Gastroesophageal sphincter (tissue), 4 donors: ENCODE data around the gene SERPINF2. TPM values are rescaled to one million over a fixed set of nuclear protein-coding genes. Genes with fewer than 3 reads are reported as not detected.

ENCODE experiments used
- ATAC-seq: fragments of 150-250 bp; one replicate; pipeline ENCODE4 v1.9.1; 2016; ENCODE audit warnings: mild to moderate bottlenecking, moderate library complexity
- H3K27ac ChIP-seq, 4 donors: fragments of 200-600 bp; sonication (generic) in 3 of 4; 1 replicate in 3 of 4; 2 replicates in 1 of 4; pipeline ENCODE4 v1.5.1; 2016 to 2019
- H3K27me3 ChIP-seq: fragments of 200-600 bp; sonication (generic); one replicate; pipeline ENCODE4 v1.5.1; 2019
- H3K36me3 ChIP-seq, 2 donors: fragments of 200-600 bp; sonication (generic); one replicate each; pipeline ENCODE4 v1.5.1; 2019; ENCODE audit warnings: control low read depth in 1 of 2
- H3K4me1 ChIP-seq, 3 donors: fragments of 200-600 bp; sonication (generic); 1 replicate in 2 of 3; 2 replicates in 1 of 3; pipeline ENCODE4 v1.5.1; 2016 to 2019; ENCODE audit warnings: control low read depth in 2 of 3
- H3K4me3 ChIP-seq, 2 donors: fragments of 200-600 bp; sonication (generic); one replicate each; pipeline ENCODE4 v1.5.1; 2019; ENCODE audit warnings: mild to moderate bottlenecking in 1 of 2, moderate library complexity in 1 of 2
- H3K9me3 ChIP-seq, 3 donors: fragments of 200-600 bp; sonication (generic); one replicate each; pipeline ENCODE4 v1.5.1; 2017 to 2019; ENCODE audit warnings: control low read depth in 2 of 3
- EP300 ChIP-seq: sonication (generic); formaldehyde crosslinking; IDR thresholded peaks from one replicate; pipeline ENCODE4 v1.6.1; 2017; ENCODE audit warnings: antibody characterized with exemption, mild to moderate bottlenecking
- POLR2A ChIP-seq, 2 donors: fragments of 450-650 bp; IDR thresholded peaks; one replicate each; pipeline ENCODE4 v1.6.1; 2017; ENCODE audit warnings: antibody characterized with exemption in 2 of 2, mild to moderate bottlenecking in 2 of 2, moderate library complexity in 1 of 2
- POLR2AphosphoS5 ChIP-seq: sonication (generic); formaldehyde crosslinking; IDR thresholded peaks from one replicate; pipeline ENCODE4 v1.6.1; 2017; ENCODE audit warnings: antibody characterized with exemption
- WGBS, 2 donors: methylation state at CpG; one replicate each; pipeline ENCODE4 v1.1.5; 2018; ENCODE audit warnings: low coverage in 1 of 2; 5-methylcytosine and 5-hydroxymethylcytosine counted together
- total RNA-seq, 4 donors: library from RNA; depleted of rRNA; stranded (reverse); fragments of >200 nt; gene quantifications; one replicate each; pipeline ENCODE4 v1.1.0, GENCODE V29; 2016
- TF ChIP-seq, protein P1 (sequence below), 4 experiments: fragments of 200-600 bp in 2 of 4; fragments of 450-650 bp in 2 of 4; sonication (generic) in 1 of 4; IDR thresholded peaks; one replicate each; pipeline ENCODE4 v1.5.1; 2017 to 2019; ENCODE audit warnings: antibody characterized with exemption in 4 of 4, mild to moderate bottlenecking in 2 of 4, moderate library complexity in 2 of 4

The SERPINF2 gene
- total RNA-seq, 4 donors from 2014 or later, result 2.0 to 7.6 (median 5.1) TPM

DNA sequence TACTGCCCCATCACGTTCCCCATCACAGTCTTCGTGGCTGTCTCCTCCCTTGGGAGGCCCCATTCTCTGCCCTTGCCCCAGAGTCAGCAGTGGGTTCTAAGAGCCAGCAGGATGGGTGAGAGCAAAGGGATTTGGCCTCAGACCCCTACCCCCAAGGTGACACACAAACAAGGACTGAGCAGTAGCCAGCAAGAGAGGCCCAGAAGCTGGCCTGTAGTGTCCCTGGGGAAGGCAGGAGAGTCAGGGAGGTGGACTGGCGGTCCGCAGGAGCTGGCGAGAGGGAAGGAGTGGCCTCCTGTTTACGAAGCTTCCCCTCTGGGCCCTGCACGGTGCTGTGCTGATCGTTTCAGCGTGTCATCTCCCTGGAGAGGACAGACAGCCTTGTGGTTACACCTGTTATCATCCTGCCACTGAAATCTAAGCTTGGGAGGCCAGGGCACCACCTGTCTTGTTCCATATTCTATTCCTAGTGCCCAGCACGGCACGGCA lies 9.8 kb upstream of the SERPINF2 start:
- no peak for TF ChIP-seq POLR2A (IDR thresholded peaks at IDR 0.05)
- TF ChIP-seq EP300, result no peak
- TF ChIP-seq, protein P1, sequence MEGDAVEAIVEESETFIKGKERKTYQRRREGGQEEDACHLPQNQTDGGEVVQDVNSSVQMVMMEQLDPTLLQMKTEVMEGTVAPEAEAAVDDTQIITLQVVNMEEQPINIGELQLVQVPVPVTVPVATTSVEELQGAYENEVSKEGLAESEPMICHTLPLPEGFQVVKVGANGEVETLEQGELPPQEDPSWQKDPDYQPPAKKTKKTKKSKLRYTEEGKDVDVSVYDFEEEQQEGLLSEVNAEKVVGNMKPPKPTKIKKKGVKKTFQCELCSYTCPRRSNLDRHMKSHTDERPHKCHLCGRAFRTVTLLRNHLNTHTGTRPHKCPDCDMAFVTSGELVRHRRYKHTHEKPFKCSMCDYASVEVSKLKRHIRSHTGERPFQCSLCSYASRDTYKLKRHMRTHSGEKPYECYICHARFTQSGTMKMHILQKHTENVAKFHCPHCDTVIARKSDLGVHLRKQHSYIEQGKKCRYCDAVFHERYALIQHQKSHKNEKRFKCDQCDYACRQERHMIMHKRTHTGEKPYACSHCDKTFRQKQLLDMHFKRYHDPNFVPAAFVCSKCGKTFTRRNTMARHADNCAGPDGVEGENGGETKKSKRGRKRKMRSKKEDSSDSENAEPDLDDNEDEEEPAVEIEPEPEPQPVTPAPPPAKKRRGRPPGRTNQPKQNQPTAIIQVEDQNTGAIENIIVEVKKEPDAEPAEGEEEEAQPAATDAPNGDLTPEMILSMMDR (IDR thresholded peaks at IDR 0.05), result no peak
- no peak for TF ChIP-seq POLR2AphosphoS5
- H3K36me3 ChIP-seq, result peaks cover 0 to 96% of the 10 kb centered on the region in 2 donors

DNA sequence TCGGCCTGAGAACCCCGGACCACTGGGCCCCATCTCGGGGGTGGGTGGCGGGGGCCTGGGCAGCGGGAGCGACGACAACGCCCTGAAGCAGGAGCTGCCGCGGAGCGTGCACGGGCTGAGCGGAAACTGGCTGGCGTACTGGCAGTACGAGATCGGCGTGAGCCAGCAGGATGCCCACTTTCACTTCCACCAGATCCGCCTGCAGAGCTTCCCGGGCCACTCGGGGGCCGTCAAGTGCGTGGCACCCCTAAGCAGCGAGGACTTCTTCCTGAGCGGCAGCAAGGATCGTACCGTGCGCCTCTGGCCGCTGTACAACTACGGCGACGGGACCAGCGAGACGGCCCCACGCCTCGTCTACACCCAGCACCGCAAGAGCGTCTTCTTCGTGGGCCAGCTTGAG lies 8.9 kb upstream of the SERPINF2 start:
- no peak for ATAC-seq
- peaks cover 0 to 95% of the 10 kb centered on the region in 2 donors for H3K36me3 ChIP-seq

More for the DNA sequence above, 9.8 kb upstream of the SERPINF2 start:
- Histone ChIP-seq H3K27me3 (no peaks in the 10 kb centered on the region), H3K27ac (no peak overlapping the region), H3K9me3 (no peaks in the 10 kb centered on the region), H3K4me1 (peaks cover 0 to 60% (median 11%) of the 10 kb centered on the region in 3 donors), H3K4me3 (no peak overlapping the region)
- ATAC-seq, result no peak
- WGBS, 2 donors, result 74% methylated on average over 6 of the region's 11 CpGs; no CpG with 5 or more reads in 1 of the 2 donors

DNA sequence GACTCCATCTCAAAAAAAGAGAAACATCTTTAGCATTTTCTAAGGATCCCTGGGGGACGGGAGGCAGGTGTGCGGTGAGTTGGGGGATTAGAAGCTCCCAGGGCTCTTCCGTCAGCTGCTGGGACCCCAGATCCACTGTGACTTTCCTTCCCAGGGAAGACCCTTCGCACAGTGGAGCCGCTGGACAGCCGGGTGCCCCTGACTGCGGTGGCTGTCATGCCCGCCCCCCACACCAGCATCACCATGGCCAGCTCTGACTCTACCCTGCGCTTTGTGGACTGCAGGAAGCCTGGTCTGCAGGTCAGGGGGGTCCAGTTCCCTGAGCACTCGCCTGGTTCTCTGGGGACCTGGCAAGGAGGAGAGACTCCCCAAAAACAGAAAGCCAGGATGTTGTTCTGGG lies 7.3 kb upstream of the SERPINF2 start:
- Histone ChIP-seq H3K27me3 (no peaks in the 10 kb centered on the region), H3K27ac (peak overlapping the region in 1 of 4 donors; percentile 60), H3K36me3 (peaks cover 0 to 80% of the 10 kb centered on the region in 2 donors), H3K4me1 (peaks cover 0 to 35% (median 6%) of the 10 kb centered on the region in 3 donors), H3K4me3 (no peak overlapping the region), H3K9me3 (no peaks in the 10 kb centered on the region)
- WGBS, 2 donors, result 92% methylated on average over 6 of the region's 10 CpGs; no CpG with 5 or more reads in 1 of the 2 donors
- ATAC-seq, result no peak
- TF ChIP-seq POLR2A (IDR thresholded peaks at IDR 0.05), result no peak
- TF ChIP-seq, protein P1 (IDR thresholded peaks at IDR 0.05), result no peak
- no peak for TF ChIP-seq POLR2AphosphoS5
- no peak for TF ChIP-seq EP300

More for the DNA sequence above, 8.9 kb upstream of the SERPINF2 start:
- no peak for TF ChIP-seq EP300
- TF ChIP-seq, protein P1 (IDR thresholded peaks at IDR 0.05), result no peak
- no peak for TF ChIP-seq POLR2A (IDR thresholded peaks at IDR 0.05)
- no peak for TF ChIP-seq POLR2AphosphoS5
- no peaks in the 10 kb centered on the region for H3K9me3 ChIP-seq
- no peak overlapping the region for H3K4me3 ChIP-seq
- 100% methylated on average over 1 of the region's 38 CpGs; no CpG with 5 or more reads in 1 of the 2 donors for WGBS, 2 donors
- H3K4me1 ChIP-seq, result peaks cover 0 to 51% (median 11%) of the 10 kb centered on the region in 3 donors
- no peak overlapping the region for H3K27ac ChIP-seq
- no peaks in the 10 kb centered on the region for H3K27me3 ChIP-seq

DNA sequence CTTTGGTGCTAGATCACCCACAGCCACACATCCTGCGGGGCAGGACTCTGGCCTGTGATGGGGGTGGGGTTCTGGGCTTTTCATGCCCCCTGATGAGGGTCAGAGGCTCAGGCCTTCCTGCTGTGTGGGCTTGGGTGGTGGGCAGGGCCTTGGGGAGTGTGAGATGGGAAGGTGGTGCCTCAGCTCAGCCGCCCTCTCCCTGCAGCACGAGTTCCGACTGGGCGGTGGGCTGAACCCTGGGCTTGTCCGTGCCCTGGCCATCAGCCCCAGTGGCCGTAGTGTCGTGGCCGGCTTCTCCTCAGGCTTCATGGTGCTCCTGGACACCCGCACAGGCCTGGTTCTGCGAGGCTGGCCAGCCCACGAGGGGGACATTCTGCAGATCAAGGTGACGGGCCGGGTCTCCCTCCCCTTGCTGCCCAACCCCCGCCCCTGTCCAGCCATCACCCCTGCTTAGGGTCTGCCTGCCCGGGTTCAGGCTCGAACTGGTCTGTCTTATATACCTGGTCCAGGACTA lies 6.8 kb upstream of the SERPINF2 start:
- Histone ChIP-seq H3K9me3 (no peaks in the 10 kb centered on the region), H3K36me3 (peaks cover 0 to 75% of the 10 kb centered on the region in 2 donors), H3K27me3 (no peaks in the 10 kb centered on the region), H3K4me3 (no peak overlapping the region), H3K27ac (peak overlapping the region in 1 of 4 donors; percentile 60), H3K4me1 (peaks cover 0 to 30% (median 6%) of the 10 kb centered on the region in 3 donors)
- TF ChIP-seq POLR2AphosphoS5 (no peak), POLR2A (IDR thresholded peaks at IDR 0.05) (no peak)
- TF ChIP-seq, protein P1 (IDR thresholded peaks at IDR 0.05), result no peak
- WGBS, 2 donors, result 100% methylated on average over 2 of the region's 17 CpGs; no CpG with 5 or more reads in 1 of the 2 donors
- ATAC-seq, result no peak
